ENCODE data around the gene CRTC1. TPM values are rescaled to one million over a fixed set of nuclear protein-coding genes. Genes with fewer than 3 reads are reported as not detected.
"Not testable (repeated sequence)": the region's sequence is repeated elsewhere in the genome, so short reads cannot be mapped to it uniquely, and the experiment has no call there.

CRTC1 gene
- total RNA-seq, 1 donor from 2014 or later, result 1.4 TPM

- no peak for DNase-seq (ENCODE audit: low spot score)
These were observed 43.4 kb downstream of the CRTC1 start for GRCh38 chr19:18726846-18727245.

GRCh38 chr19:18727602-18728001 is 44.1 kb downstream of the CRTC1 start:
- not testable (repeated sequence) for DNase-seq (ENCODE audit: low spot score)

GRCh38 chr19:18729933-18730530 is 46.6 kb downstream of the CRTC1 start:
- no peak for DNase-seq (ENCODE audit: low spot score)

- no peak for DNase-seq (ENCODE audit: low spot score)
These were observed 47.5 kb downstream of the CRTC1 start for GRCh38 chr19:18730885-18731513.

GRCh38 chr19:18731562-18732008 is 48.1 kb downstream of the CRTC1 start:
- no peak for DNase-seq (ENCODE audit: low spot score)

GRCh38 chr19:18733196-18733647 is 49.7 kb downstream of the CRTC1 start:
- DNase-seq (ENCODE audit: low spot score), result peak; percentile 93

- DNase-seq (ENCODE audit: low spot score), result not testable (repeated sequence)
These were observed 50.4 kb downstream of the CRTC1 start for GRCh38 chr19:18733762-18734332.

GRCh38 chr19:18735324-18735723 is 51.8 kb downstream of the CRTC1 start:
- no peak for DNase-seq (ENCODE audit: low spot score)

- DNase-seq (ENCODE audit: low spot score), result no peak
These were observed 52.3 kb downstream of the CRTC1 start for GRCh38 chr19:18735752-18736151.

GRCh38 chr19:18736415-18737336 is 53.2 kb downstream of the CRTC1 start:
- DNase-seq (ENCODE audit: low spot score), result peak; percentile 31

GRCh38 chr19:18737337-18737953 is 54.0 kb downstream of the CRTC1 start:
- DNase-seq (ENCODE audit: low spot score), result no peak

- DNase-seq (ENCODE audit: low spot score), result no peak
These were observed 54.5 kb downstream of the CRTC1 start for GRCh38 chr19:18737954-18738351.

GRCh38 chr19:18738961-18739690 is 55.6 kb downstream of the CRTC1 start:
- DNase-seq (ENCODE audit: low spot score), result no peak

- no peak for DNase-seq (ENCODE audit: low spot score)
These were observed 57.9 kb downstream of the CRTC1 start for GRCh38 chr19:18741124-18742121.

GRCh38 chr19:18742324-18742723 is 58.8 kb downstream of the CRTC1 start:
- DNase-seq (ENCODE audit: low spot score), result no peak

GRCh38 chr19:18742838-18743783 is 59.6 kb downstream of the CRTC1 start:
- peak; percentile 77 for DNase-seq (ENCODE audit: low spot score)

GRCh38 chr19:18743784-18744418 is 60.4 kb downstream of the CRTC1 start:
- DNase-seq (ENCODE audit: low spot score), result no peak
